H9 (cell line): ENCODE data around the gene UMOD. TPM values are rescaled to one million over a fixed set of nuclear protein-coding genes. Genes with fewer than 3 reads are reported as not detected.

ENCODE experiments used
- DNase-seq: peaks from one replicate; pipeline ENCODE4 v3.0.0-alpha.2; 2017
- H2AFZ ChIP-seq: one replicate; pipeline ENCODE4 v1.6.1; 2013; ENCODE audit warnings: mild to moderate bottlenecking, low read length, control low read depth, moderate library complexity
- H2AK5ac ChIP-seq: 2 replicates; pipeline ENCODE4 v1.6.1; 2013; ENCODE audit warnings: low read length, control low read depth, mixed read lengths; ENCODE audit not compliant: insufficient read length
- H2BK120ac ChIP-seq: one replicate; pipeline ENCODE4 v1.6.1; 2013; ENCODE audit warnings: low read depth, mild to moderate bottlenecking, low read length, control low read depth, inconsistent platforms; ENCODE audit not compliant: poor library complexity, severe bottlenecking
- H2BK12ac ChIP-seq: 2 replicates; pipeline ENCODE4 v1.6.1; 2013; ENCODE audit warnings: low read length, control low read depth, mixed read lengths, low read depth; ENCODE audit not compliant: insufficient read length
- H2BK15ac ChIP-seq: 2 replicates; pipeline ENCODE4 v1.6.1; 2013; ENCODE audit warnings: low read depth, low read length, control low read depth
- H2BK20ac ChIP-seq: one replicate; pipeline ENCODE4 v1.6.1; 2013; ENCODE audit warnings: low read depth, mild to moderate bottlenecking, low read length, control low read depth, inconsistent platforms; ENCODE audit not compliant: poor library complexity, severe bottlenecking
- H2BK5ac ChIP-seq: 2 replicates; pipeline ENCODE4 v1.6.1; 2013; ENCODE audit warnings: low read length, control low read depth, mixed read lengths; ENCODE audit not compliant: insufficient read length
- H3K14ac ChIP-seq: 2 replicates; pipeline ENCODE4 v1.6.1; 2013; ENCODE audit warnings: low read length, control low read depth; ENCODE audit not compliant: insufficient read depth
- H3K18ac ChIP-seq: 2 replicates; pipeline ENCODE4 v1.6.1; 2013; ENCODE audit warnings: low read depth, mild to moderate bottlenecking, mixed read lengths, low read length, control low read depth; ENCODE audit not compliant: insufficient read length
- H3K23ac ChIP-seq: 2 replicates; pipeline ENCODE4 v1.6.1; 2013; ENCODE audit warnings: low read length, control low read depth, mixed read lengths, low read depth; ENCODE audit not compliant: insufficient read length
- H3K23me2 ChIP-seq: 2 replicates; pipeline ENCODE4 v1.6.1; 2013; ENCODE audit warnings: low read depth, mild to moderate bottlenecking, mixed read lengths, low read length, control low read depth; ENCODE audit not compliant: insufficient read length, poor library complexity, severe bottlenecking
- H3K27ac ChIP-seq: 2 replicates; pipeline ENCODE4 v1.5.1; 2013; ENCODE audit warnings: low read length, control low read depth, mixed read lengths, low read depth; ENCODE audit not compliant: insufficient read length
- H3K27me3 ChIP-seq: 2 replicates; pipeline ENCODE4 v1.6.1; 2013; ENCODE audit warnings: low read length, control low read depth, inconsistent platforms; ENCODE audit not compliant: insufficient read depth
- H3K4ac ChIP-seq: 2 replicates; pipeline ENCODE4 v1.6.1; 2013; ENCODE audit warnings: low read depth, mild to moderate bottlenecking, control low read depth, inconsistent platforms, low read length, moderate library complexity
- H3K4me1 ChIP-seq: 2 replicates; pipeline ENCODE4 v1.6.1; 2013; ENCODE audit warnings: low read length, control low read depth, inconsistent platforms; ENCODE audit not compliant: insufficient read depth
- H3K4me2 ChIP-seq: 2 replicates; pipeline ENCODE4 v1.6.1; 2013; ENCODE audit warnings: low read length, control low read depth, mixed read lengths; ENCODE audit not compliant: insufficient read length, insufficient read depth
- H3K56ac ChIP-seq: 2 replicates; pipeline ENCODE4 v1.6.1; 2013; ENCODE audit warnings: low read depth, mild to moderate bottlenecking, mixed read lengths, low read length, control low read depth; ENCODE audit not compliant: insufficient read length
- H3K79me1 ChIP-seq: 2 replicates; pipeline ENCODE4 v1.6.1; 2013; ENCODE audit warnings: low read depth, mild to moderate bottlenecking, moderate library complexity, low read length, control low read depth, inconsistent platforms; ENCODE audit not compliant: insufficient read depth, poor library complexity, severe bottlenecking
- H3K79me2 ChIP-seq: 2 replicates; pipeline ENCODE4 v1.6.1; 2013; ENCODE audit warnings: low read length, control low read depth, inconsistent platforms; ENCODE audit not compliant: insufficient read depth
- H3K9ac ChIP-seq: 2 replicates; pipeline ENCODE4 v1.6.1; 2013; ENCODE audit warnings: low read length, control low read depth, mixed read lengths; ENCODE audit not compliant: insufficient read length; ENCODE audit errors: extremely low read depth
- H3K9me3 ChIP-seq: one replicate; pipeline ENCODE4 v1.6.1; 2013; ENCODE audit warnings: low read depth, low read length, inconsistent platforms; ENCODE audit not compliant: control insufficient read depth
- H3T11ph ChIP-seq: one replicate; pipeline ENCODE4 v1.6.1; 2013; ENCODE audit warnings: mild to moderate bottlenecking, low read length, control low read depth, inconsistent platforms
- H4K20me1 ChIP-seq: one replicate; pipeline ENCODE4 v1.6.1; 2013; ENCODE audit not compliant: control insufficient read depth, insufficient read length, insufficient read depth
- H4K5ac ChIP-seq: 2 replicates; pipeline ENCODE4 v1.6.1; 2013; ENCODE audit warnings: low read depth, mild to moderate bottlenecking, mixed read lengths, low read length, control low read depth; ENCODE audit not compliant: insufficient read length
- H4K8ac ChIP-seq: replicated peaks from 2 replicates; pipeline ENCODE4 v1.6.1; 2013; ENCODE audit warnings: low read length, control low read depth, mixed read lengths, low read depth; ENCODE audit not compliant: insufficient read length
- H4K91ac ChIP-seq: 2 replicates; pipeline ENCODE4 v1.6.1; 2013; ENCODE audit warnings: low read depth, mild to moderate bottlenecking, moderate library complexity, mixed read lengths, low read length, control low read depth; ENCODE audit not compliant: insufficient read length
- H3K27ac Mint-ChIP-seq, 3 experiments: 2 replicates in 2 of 3; 3 replicates in 1 of 3; pipeline ENCODE4 v1.8.0; 2020 to 2021; ENCODE audit warnings: mixed read lengths in 3 of 3, mild to moderate bottlenecking in 1 of 3, moderate library complexity in 1 of 3
- H3K27me3 Mint-ChIP-seq: 2 replicates; pipeline ENCODE4 v1.8.0; 2021; ENCODE audit warnings: low read depth, mild to moderate bottlenecking, moderate library complexity, mixed read lengths
- H3K36me3 Mint-ChIP-seq, 3 experiments: 2 replicates in 2 of 3; 3 replicates in 1 of 3; pipeline ENCODE4 v1.8.0; 2020 to 2021; ENCODE audit warnings: low read depth in 3 of 3, mixed read lengths in 3 of 3; ENCODE audit not compliant: insufficient read depth in 1 of 3
- H3K4me1 Mint-ChIP-seq, 2 experiments: 2 replicates each; pipeline ENCODE4 v1.8.0; 2020; ENCODE audit warnings: mixed read lengths in 2 of 2
- H3K4me3 Mint-ChIP-seq, 2 experiments: 2 replicates in 1 of 2; 3 replicates in 1 of 2; pipeline ENCODE4 v1.8.0; 2020 to 2021; ENCODE audit warnings: mild to moderate bottlenecking in 2 of 2, mixed read lengths in 2 of 2, moderate library complexity in 1 of 2
- H3K9me3 Mint-ChIP-seq, 2 experiments: 2 replicates in 1 of 2; 3 replicates in 1 of 2; pipeline ENCODE4 v1.8.0; 2020; ENCODE audit warnings: mild to moderate bottlenecking in 2 of 2, mixed read lengths in 2 of 2, moderate library complexity in 1 of 2
- CTCF ChIP-seq: fragments of 200-600 bp; sonication (generic); conservative IDR thresholded peaks from 3 replicates; pipeline ENCODE4 v1.8.0; 2021; ENCODE audit warnings: antibody characterized with exemption, mild to moderate bottlenecking
- WGBS: extraction: QIAGEN DNeasy Blood & Tissue Kit; methylation state at CpG from one replicate; pipeline ENCODE4 v1.1.7; 2013; ENCODE audit warnings: missing lambda C conversion rate, low lambda C conversion rate, mixed read lengths; ENCODE audit not compliant: insufficient read length; ENCODE audit errors: extremely low coverage; 5-methylcytosine and 5-hydroxymethylcytosine counted together
- total RNA-seq: library from RNA; stranded (reverse); gene quantifications from 2 replicates; pipeline ENCODE4 v1.2.1, GENCODE V29; 2021

Gene UMOD
- total RNA-seq, 1 experiment from 2014 or later: not detected

- H4K5ac ChIP-seq: no peak overlapping the region
- no peak overlapping the region for H4K91ac ChIP-seq
- H3K23me2 ChIP-seq: no peaks in the 10 kb centered on the region
- no peaks in the 10 kb centered on the region for H3K9me3 Mint-ChIP-seq
- H3K9me3 ChIP-seq: no peaks in the 10 kb centered on the region
- H2BK12ac ChIP-seq: no peak overlapping the region
- H3K9ac ChIP-seq: no peak overlapping the region
- no peak overlapping the region for H3K27ac ChIP-seq
- no peak for TF ChIP-seq CTCF
- H3K14ac ChIP-seq: no peak overlapping the region
- H3K4me1 ChIP-seq: no peaks in the 10 kb centered on the region; the same call in 1 of the 2 replicates
- no peak overlapping the region for H3K23ac ChIP-seq
- H2BK5ac ChIP-seq: no peak overlapping the region
- H3K56ac ChIP-seq: no peak overlapping the region
- H3T11ph ChIP-seq: no peak overlapping the region
- H4K20me1 ChIP-seq: no peaks in the 10 kb centered on the region
- H3K4me2 ChIP-seq: no peak overlapping the region
- no peaks in the 10 kb centered on the region for H3K27me3 Mint-ChIP-seq
- H3K4ac ChIP-seq: no peak overlapping the region
- no peaks in the 10 kb centered on the region for H3K79me2 ChIP-seq
- no peak overlapping the region for H2BK20ac ChIP-seq
- no peak overlapping the region for H2BK120ac ChIP-seq
- no peak overlapping the region for H3K18ac ChIP-seq
- H3K36me3 Mint-ChIP-seq: no peaks in the 10 kb centered on the region
- H2AFZ ChIP-seq: no peak overlapping the region
- no peaks in the 10 kb centered on the region for H3K79me1 ChIP-seq
- no peak overlapping the region for H2BK15ac ChIP-seq
- H3K4me3 Mint-ChIP-seq: no peak overlapping the region
- H3K27ac Mint-ChIP-seq: no peak overlapping the region
- no peak overlapping the region for H2AK5ac ChIP-seq
- DNase-seq: no peak
- WGBS: no CpG with 5 or more reads among the region's 7 CpGs
- peaks cover 4 to 6% of the 10 kb centered on the region in 2 experiments for H3K4me1 Mint-ChIP-seq
- H3K27me3 ChIP-seq: no peaks in the 10 kb centered on the region
- no peak overlapping the region for H4K8ac ChIP-seq
These were observed 45.1 kb upstream of the UMOD start for GRCh38 chr16:20397468-20398074.
